Nephron progenitor cell (in vitro differentiated cells): ENCODE data around the gene CELF4.

Experiments
- DNase-seq: peaks from one replicate; pipeline ENCODE4 v3.0.0; 2021
- H3K27ac Mint-ChIP-seq: 2 replicates; pipeline ENCODE4 v1.8.0; 2021; ENCODE audit warnings: mild to moderate bottlenecking, moderate library complexity, mixed read lengths
- H3K27me3 Mint-ChIP-seq: 2 replicates; pipeline ENCODE4 v1.8.0; 2021; ENCODE audit warnings: mild to moderate bottlenecking, low read depth, mixed read lengths; ENCODE audit not compliant: poor library complexity
- H3K36me3 Mint-ChIP-seq: 2 replicates; pipeline ENCODE4 v1.8.0; 2021; ENCODE audit warnings: low read depth, mixed read lengths
- H3K4me1 Mint-ChIP-seq: 2 replicates; pipeline ENCODE4 v1.8.0; 2021; ENCODE audit warnings: mixed read lengths
- H3K4me3 Mint-ChIP-seq: 2 replicates; pipeline ENCODE4 v1.8.0; 2021; ENCODE audit warnings: mild to moderate bottlenecking, moderate library complexity, mixed read lengths
- H3K9me3 Mint-ChIP-seq: 2 replicates; pipeline ENCODE4 v1.8.0; 2021; ENCODE audit warnings: mild to moderate bottlenecking, moderate library complexity, mixed read lengths
- TF ChIP-seq, protein P1 (sequence below): fragments of 200-600 bp; sonication (generic); IDR thresholded peaks from 2 replicates; pipeline ENCODE4 v1.5.0; 2021; ENCODE audit warnings: antibody characterized with exemption

Gene CELF4

DNA sequence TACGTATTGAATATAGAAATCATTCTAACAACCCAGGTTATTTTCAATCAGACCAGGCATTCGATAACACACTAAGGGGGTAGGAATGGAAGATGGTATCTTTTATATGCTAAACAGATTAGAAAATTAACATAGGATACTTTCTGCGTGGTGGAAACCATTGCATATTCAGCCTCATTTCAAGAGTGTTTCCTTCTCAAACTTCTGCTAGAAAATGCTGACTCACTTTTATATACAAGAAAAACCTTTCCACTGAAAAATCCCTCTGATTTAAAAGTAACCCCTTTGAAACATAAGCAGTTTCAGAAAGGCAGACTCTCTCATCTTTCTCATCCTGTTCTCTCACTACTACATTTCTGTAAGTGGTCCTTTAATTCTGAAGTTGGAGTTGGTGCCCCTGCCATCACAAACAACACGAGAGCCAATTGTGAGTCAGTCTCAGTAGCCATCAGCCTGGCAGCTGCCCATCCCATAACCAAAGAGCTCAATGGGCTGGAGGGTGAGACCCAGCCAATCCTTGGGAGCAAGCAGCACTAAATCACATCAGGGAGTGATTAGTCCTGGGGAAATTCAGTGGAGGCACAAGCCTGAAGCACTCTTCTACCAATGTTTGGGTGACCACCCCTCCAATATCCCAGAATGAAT is 343.1 kb downstream of the CELF4 start:
- TF ChIP-seq, protein P1, sequence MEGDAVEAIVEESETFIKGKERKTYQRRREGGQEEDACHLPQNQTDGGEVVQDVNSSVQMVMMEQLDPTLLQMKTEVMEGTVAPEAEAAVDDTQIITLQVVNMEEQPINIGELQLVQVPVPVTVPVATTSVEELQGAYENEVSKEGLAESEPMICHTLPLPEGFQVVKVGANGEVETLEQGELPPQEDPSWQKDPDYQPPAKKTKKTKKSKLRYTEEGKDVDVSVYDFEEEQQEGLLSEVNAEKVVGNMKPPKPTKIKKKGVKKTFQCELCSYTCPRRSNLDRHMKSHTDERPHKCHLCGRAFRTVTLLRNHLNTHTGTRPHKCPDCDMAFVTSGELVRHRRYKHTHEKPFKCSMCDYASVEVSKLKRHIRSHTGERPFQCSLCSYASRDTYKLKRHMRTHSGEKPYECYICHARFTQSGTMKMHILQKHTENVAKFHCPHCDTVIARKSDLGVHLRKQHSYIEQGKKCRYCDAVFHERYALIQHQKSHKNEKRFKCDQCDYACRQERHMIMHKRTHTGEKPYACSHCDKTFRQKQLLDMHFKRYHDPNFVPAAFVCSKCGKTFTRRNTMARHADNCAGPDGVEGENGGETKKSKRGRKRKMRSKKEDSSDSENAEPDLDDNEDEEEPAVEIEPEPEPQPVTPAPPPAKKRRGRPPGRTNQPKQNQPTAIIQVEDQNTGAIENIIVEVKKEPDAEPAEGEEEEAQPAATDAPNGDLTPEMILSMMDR, result no peak
- Mint-ChIP-seq H3K9me3 (peaks cover 22% of the 10 kb centered on the region), H3K36me3 (peaks cover 17% of the 10 kb centered on the region), H3K27ac (peak overlapping the region; percentile 87), H3K27me3 (peaks cover 6% of the 10 kb centered on the region), H3K4me3 (no peak overlapping the region), H3K4me1 (peaks cover 28% of the 10 kb centered on the region)
- no peak for DNase-seq

DNA sequence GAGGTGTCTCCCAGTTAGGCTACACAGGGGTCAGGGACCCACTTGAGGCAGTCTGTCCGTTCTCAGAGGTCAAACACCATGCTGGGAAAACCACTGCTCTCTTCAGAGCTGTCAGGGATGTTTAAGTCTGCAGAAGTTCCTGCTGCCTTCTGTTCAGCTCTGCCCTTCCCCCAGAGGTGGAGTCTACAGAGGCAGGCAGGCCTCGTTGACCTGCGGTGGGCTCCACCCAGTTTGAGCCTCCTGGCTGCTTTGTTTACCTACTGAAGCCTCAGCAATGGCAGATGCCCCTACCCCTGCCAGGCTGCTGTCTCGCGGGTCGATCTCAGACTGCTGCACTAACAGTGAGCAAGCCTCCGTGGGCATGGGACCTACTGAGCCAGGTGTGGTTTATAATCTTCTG is 346.3 kb downstream of the CELF4 start:
- peaks cover 43% of the 10 kb centered on the region for H3K36me3 Mint-ChIP-seq
- no peak overlapping the region for H3K27ac Mint-ChIP-seq
- H3K27me3 Mint-ChIP-seq, result peaks cover 6% of the 10 kb centered on the region
- TF ChIP-seq, protein P1, result no peak
- peaks cover 22% of the 10 kb centered on the region for H3K4me1 Mint-ChIP-seq
- DNase-seq, result no peak
- H3K9me3 Mint-ChIP-seq, result peaks cover 54% of the 10 kb centered on the region
- H3K4me3 Mint-ChIP-seq, result no peak overlapping the region

DNA sequence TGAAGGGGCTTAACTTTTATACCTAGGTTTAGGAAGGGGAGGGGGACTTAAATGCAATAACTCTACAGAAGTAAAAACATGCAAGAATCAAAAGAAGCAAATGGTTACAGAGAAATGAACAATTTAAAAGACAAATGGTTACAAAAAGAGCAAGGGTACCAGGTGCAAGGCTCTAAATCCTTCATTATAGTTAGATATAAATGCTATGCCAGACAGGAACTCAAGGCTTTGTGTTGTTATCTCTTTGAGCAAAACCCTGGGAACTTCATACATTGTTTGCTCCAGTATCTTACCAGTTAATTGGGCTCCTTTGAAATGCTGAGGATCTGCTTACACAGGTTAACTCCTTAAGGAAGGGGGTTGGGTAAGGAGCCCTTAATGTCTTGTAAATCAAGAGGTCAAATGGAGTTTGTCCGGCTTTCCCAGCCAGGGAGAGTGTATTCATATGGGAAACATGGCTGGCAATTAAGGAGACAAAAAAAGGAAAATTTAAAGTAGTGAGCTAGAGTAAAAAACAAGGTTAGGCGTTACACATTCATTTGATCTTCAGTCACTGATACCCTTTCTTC is 347.5 kb downstream of the CELF4 start:
- Mint-ChIP-seq H3K36me3 (peaks cover 49% of the 10 kb centered on the region), H3K27me3 (peaks cover 6% of the 10 kb centered on the region), H3K4me3 (peak overlapping the region; percentile 22), H3K4me1 (peaks cover 22% of the 10 kb centered on the region), H3K9me3 (peaks cover 66% of the 10 kb centered on the region), H3K27ac (peak overlapping the region; percentile 95)
- TF ChIP-seq, protein P1, result no peak
- no peak for DNase-seq

DNA sequence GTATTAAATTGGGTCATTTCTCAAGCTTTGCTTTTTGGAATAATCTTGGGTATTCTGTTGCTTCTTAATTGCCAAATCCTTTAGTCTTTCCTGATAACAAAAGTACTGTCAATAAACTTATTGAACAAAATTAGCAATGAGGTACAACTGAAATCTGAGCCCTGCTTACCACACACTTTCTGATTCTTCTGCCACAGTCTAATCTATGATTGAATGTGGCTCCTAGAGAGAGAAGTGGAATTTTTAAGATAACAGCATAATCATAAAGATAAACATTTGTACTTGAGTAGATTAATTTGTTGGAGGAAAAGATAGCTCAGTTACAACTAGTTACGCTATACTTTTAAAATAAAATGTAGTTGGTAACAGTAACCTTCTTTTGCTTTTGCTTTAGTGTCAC is 354.8 kb downstream of the CELF4 start:
- H3K36me3 Mint-ChIP-seq, result peaks cover 15% of the 10 kb centered on the region
- TF ChIP-seq, protein P1, result no peak
- no peak overlapping the region for H3K27ac Mint-ChIP-seq
- H3K27me3 Mint-ChIP-seq, result peaks cover 2% of the 10 kb centered on the region
- H3K9me3 Mint-ChIP-seq, result peaks cover 27% of the 10 kb centered on the region
- no peak overlapping the region for H3K4me3 Mint-ChIP-seq
- no peaks in the 10 kb centered on the region for H3K4me1 Mint-ChIP-seq
- no peak for DNase-seq

DNA sequence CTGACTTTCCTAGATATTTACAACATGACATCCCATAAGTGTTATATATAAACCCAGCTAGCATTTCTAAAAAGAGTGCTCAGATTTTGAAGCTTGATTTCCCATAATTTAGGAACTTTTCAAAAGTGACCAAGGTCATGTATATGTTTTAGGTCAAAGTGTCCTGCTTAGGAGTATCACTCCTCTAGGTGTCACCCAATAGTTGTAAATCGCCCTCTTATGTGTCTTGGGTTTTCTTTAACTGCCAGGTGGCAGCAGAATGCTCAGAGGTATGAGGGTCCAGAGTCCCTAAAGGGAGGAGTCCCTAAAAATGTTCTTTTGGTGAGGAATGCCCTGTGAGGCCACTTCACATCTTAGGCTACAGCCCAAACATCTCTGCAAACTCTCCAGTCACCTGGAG is 358.3 kb downstream of the CELF4 start:
- DNase-seq, result no peak
- TF ChIP-seq, protein P1, result no peak
- Mint-ChIP-seq H3K36me3 (peaks cover 9% of the 10 kb centered on the region), H3K4me3 (no peak overlapping the region), H3K4me1 (no peaks in the 10 kb centered on the region), H3K27me3 (no peaks in the 10 kb centered on the region), H3K27ac (no peak overlapping the region), H3K9me3 (peaks cover 24% of the 10 kb centered on the region)

DNA sequence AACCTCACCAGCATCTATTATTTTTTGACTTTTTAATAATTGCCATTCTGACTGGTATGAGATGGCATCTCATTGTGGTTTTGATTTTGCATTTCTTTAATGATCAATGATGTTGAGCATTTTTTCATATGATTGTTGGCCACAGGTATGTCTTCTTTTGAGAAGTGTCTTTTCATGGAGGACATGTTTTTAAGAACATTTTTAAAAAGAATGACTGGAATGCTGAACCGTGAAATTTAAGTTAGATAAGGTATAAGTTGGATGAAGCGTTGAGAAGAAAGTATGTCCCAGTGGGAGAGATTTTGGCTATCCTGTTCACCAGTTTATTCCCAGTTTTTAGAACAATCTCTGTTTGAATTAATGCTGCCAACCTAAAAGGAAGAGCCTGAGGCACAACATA is 365.9 kb downstream of the CELF4 start:
- Mint-ChIP-seq H3K36me3 (peaks cover 16% of the 10 kb centered on the region), H3K4me1 (no peaks in the 10 kb centered on the region), H3K27ac (no peak overlapping the region), H3K4me3 (no peak overlapping the region), H3K27me3 (no peaks in the 10 kb centered on the region), H3K9me3 (peaks cover 37% of the 10 kb centered on the region)
- TF ChIP-seq, protein P1, result no peak
- no peak for DNase-seq
